ENCODE results near the gene LAMA2. TPM values are rescaled to one million over a fixed set of nuclear protein-coding genes. Genes with fewer than 3 reads are reported as not detected.

The LAMA2 gene
- polyA plus RNA-seq, 3 donors = not detected

- Mint-ChIP-seq H3K4me1 (no peaks in the 10 kb centered on the region), H3K9me3 (peaks cover 0 to 7% (median 4%) of the 10 kb centered on the region in 7 donors), H3K36me3 (no peaks in the 10 kb centered on the region), H3K27me3 (ENCODE audit: low read depth in 3 of 3) (no peaks in the 10 kb centered on the region), H3K27ac (no peak overlapping the region), H3K4me3 (no peak overlapping the region)
- TF ChIP-seq CTCF (IDR thresholded peaks at IDR 0.05) = no peak
- intact Hi-C loops (cut with micrococcal nuclease) = no loop called here
- no CpG with 5 or more reads among the region's 4 CpGs for WGBS (ENCODE audit: insufficient coverage)
- no peak overlapping the region for H2AFZ ChIP-seq (ENCODE audit: insufficient read depth, low read depth, low read length, poor library complexity, severe bottlenecking)
- H3K9ac ChIP-seq (ENCODE audit: insufficient read depth, low read length, poor library complexity, severe bottlenecking) = no peak overlapping the region
- H3K4me3 ChIP-seq (replicated peaks in 1 of 3; ENCODE audit: low read depth in 2 of 3, low read length in 3 of 3) = no peak overlapping the region
- no peak overlapping the region for H3K27ac ChIP-seq (ENCODE audit: low read depth in 1 of 2, low read length in 2 of 2)
- DNase-seq = no peak
- H3K9me3 ChIP-seq (replicated peaks in 1 of 2; ENCODE audit: control insufficient read depth in 1 of 2, insufficient read depth in 1 of 2, low read length in 2 of 2) = peaks cover 0 to 4% of the 10 kb centered on the region in 2 donors
- no peaks in the 10 kb centered on the region for H4K20me1 ChIP-seq (ENCODE audit: insufficient read depth, low read length)
- H3K4me2 ChIP-seq (replicated peaks; ENCODE audit: extremely low read depth, low read length, poor library complexity, severe bottlenecking) = no peak overlapping the region
- no peaks in the 10 kb centered on the region for H3K36me3 ChIP-seq (replicated peaks in 1 of 2; ENCODE audit: control insufficient read depth in 1 of 2, insufficient read depth in 2 of 2, low read length in 2 of 2)
- H3K79me2 ChIP-seq (ENCODE audit: insufficient read depth, low read length) = no peaks in the 10 kb centered on the region
- no peaks in the 10 kb centered on the region for H3K4me1 ChIP-seq (ENCODE audit: control insufficient read depth in 1 of 2, insufficient read depth in 2 of 2, low read length in 2 of 2)
- H3K27me3 ChIP-seq (ENCODE audit: control insufficient read depth in 2 of 2, insufficient read depth in 2 of 2, low read length in 2 of 2) = no peaks in the 10 kb centered on the region
Observed at GRCh38 chr6:128841518-128841917, 41.4 kb upstream of the LAMA2 start.

- no peak overlapping the region for H2AFZ ChIP-seq (ENCODE audit: insufficient read depth, low read depth, low read length, poor library complexity, severe bottlenecking)
- WGBS (ENCODE audit: insufficient coverage) = no CpG with 5 or more reads among the region's 2 CpGs
- H3K27ac ChIP-seq (ENCODE audit: low read depth in 1 of 2, low read length in 2 of 2) = no peak overlapping the region
- H3K4me1 Mint-ChIP-seq = no peaks in the 10 kb centered on the region
- no peaks in the 10 kb centered on the region for H3K27me3 ChIP-seq (ENCODE audit: control insufficient read depth in 2 of 2, insufficient read depth in 2 of 2, low read length in 2 of 2)
- H3K27ac Mint-ChIP-seq = no peak overlapping the region
- no peaks in the 10 kb centered on the region for H3K4me1 ChIP-seq (ENCODE audit: control insufficient read depth in 1 of 2, insufficient read depth in 2 of 2, low read length in 2 of 2)
- H4K20me1 ChIP-seq (ENCODE audit: insufficient read depth, low read length) = no peaks in the 10 kb centered on the region
- no peak overlapping the region for H3K9ac ChIP-seq (ENCODE audit: insufficient read depth, low read length, poor library complexity, severe bottlenecking)
- H3K79me2 ChIP-seq (ENCODE audit: insufficient read depth, low read length) = no peaks in the 10 kb centered on the region
- no peak for TF ChIP-seq CTCF (IDR thresholded peaks at IDR 0.05)
- peaks cover 0 to 7% (median 2%) of the 10 kb centered on the region in 7 donors for H3K9me3 Mint-ChIP-seq
- H3K4me3 ChIP-seq (replicated peaks in 1 of 3; ENCODE audit: low read depth in 2 of 3, low read length in 3 of 3) = no peak overlapping the region
- no peak overlapping the region for H3K4me3 Mint-ChIP-seq
- no peak overlapping the region for H3K4me2 ChIP-seq (replicated peaks; ENCODE audit: extremely low read depth, low read length, poor library complexity, severe bottlenecking)
- H3K36me3 ChIP-seq (replicated peaks in 1 of 2; ENCODE audit: control insufficient read depth in 1 of 2, insufficient read depth in 2 of 2, low read length in 2 of 2) = no peaks in the 10 kb centered on the region
- H3K36me3 Mint-ChIP-seq = no peaks in the 10 kb centered on the region
- intact Hi-C loops (cut with micrococcal nuclease) = no loop called here
- DNase-seq = no peak
- no peaks in the 10 kb centered on the region for H3K9me3 ChIP-seq (replicated peaks in 1 of 2; ENCODE audit: control insufficient read depth in 1 of 2, insufficient read depth in 1 of 2, low read length in 2 of 2)
- no peaks in the 10 kb centered on the region for H3K27me3 Mint-ChIP-seq (ENCODE audit: low read depth in 3 of 3)
Observed at GRCh38 chr6:128844598-128844997, 38.3 kb upstream of the LAMA2 start.
